TTC549 (cell line): ENCODE results near the gene CNTNAP2.

Experiments used
- FAIRE-seq: peaks from 2 replicates; lab custom pipeline; 2012; peaks lifted over from hg19 to GRCh38; lab: Jason Lieb, UNC

The CNTNAP2 gene

DNA sequence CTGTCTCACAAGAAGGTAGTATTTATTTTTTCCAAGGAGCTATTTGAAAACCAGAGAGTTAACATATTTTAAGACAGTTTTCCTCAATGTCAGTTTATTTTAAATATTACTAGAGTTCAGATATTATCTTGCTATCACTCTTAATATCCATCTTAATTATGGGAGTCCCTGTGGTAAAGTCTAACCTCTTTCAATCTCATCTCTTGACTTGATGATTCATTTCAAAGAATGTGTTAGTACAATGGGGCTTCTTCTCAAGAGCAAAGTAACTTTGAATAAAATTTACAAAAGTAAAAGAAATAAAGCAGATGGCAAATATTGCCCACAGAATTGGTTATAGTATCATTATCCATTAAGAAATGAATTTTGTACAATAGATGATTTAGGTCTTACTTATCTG is 1742.9 kb downstream of the CNTNAP2 start:
- FAIRE-seq, result no peak

DNA sequence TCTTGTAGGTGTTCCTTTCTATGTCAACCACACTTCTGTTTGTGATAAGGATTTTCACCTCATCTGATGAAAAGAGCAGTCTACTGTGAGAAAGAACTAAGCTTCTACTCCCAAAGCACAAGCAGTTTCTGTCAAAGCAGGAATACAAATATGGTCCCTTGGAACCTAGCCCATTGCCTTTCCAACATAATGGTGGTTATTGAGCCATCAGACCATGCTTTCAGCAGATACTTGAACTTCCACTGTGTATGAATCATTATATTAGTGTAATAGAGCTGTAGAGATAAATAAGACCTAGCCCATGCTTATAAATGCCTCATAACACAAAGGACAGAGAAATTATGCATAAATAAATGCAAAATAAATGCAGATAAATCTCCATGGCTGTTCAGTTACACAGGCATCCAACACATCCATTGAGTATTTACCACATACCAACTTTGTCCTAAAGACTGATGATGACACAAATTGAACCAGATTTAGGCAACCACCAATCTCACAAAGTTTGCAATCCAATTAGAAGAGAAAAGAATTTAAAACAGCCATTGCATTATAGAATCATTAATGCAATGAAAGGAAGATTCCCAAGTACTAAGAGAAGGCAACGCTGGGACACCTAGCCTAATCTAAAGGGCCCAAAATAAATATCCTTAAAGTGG is 1744.6 kb downstream of the CNTNAP2 start:
- FAIRE-seq, result no peak

DNA sequence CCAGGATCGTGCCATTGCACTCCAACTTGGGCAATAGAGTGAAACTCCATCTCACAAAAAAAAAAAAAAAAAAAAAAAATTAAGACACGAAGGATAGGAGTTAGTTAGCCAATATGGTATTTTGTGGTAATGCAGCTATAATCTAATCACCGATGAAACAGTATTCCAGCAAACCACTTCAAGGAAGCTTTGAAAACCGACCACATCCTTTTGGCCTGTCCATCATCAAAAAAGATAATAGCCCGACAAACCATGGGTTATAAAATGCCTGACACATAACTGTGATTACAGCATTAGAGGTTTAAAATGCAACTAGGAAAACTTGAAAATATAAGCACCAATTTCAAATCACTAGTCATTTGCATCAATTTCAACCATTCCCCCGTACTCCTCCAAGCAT is 1745.3 kb downstream of the CNTNAP2 start:
- no peak for FAIRE-seq

DNA sequence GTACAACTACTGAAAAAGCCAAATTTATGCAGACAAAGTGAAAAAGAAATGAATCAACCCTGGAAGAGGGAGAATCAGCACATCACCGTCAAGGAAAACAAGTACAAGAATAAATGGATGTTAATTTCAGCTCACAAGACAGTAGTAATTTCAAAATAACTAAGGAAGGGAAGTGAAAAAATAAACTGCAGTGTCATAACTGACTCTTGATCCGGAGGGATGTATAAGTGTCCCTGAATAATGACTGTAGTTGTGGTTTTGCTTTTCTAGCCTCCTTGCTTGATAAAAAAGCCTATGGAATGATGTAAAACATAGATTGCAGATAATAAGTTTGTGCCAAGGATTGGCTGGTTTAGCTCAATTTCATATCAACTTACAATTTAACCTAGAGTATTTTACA is 1752.9 kb downstream of the CNTNAP2 start:
- FAIRE-seq, result no peak

DNA sequence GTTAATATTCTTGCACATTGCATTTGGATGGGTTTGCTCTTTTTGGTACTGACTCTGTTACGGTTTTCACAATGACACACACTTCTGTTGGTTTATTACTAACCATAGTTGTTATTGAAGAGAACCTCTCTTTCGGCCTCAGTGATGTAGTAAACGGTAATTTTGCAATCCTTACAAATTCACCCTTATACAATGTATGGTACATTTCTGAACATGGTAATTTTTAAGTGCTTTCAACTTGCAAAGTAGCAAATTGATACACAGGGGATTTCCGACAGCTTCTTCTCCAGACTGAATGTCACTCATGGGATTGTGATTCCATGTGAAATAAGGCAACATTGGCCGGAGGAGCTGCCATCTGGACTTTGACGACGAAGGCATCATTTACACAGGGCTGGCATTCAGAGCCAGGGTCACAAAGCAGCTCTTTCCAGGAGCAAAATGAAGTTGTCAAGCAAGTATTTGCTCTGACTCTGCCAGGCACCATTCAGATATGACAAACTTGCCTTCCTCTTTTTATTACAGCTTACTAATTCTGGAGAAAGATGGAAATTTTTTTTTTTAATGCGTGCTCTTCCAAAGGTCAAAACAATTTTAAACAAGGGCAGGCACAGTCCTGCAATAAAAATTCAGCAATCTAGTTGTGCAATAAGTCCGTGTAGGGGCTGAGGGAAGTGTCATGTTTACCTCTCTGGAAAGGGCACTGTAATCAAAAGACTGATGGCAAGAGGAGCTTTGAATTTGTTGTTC is 1762.5 kb downstream of the CNTNAP2 start:
- no peak for FAIRE-seq

DNA sequence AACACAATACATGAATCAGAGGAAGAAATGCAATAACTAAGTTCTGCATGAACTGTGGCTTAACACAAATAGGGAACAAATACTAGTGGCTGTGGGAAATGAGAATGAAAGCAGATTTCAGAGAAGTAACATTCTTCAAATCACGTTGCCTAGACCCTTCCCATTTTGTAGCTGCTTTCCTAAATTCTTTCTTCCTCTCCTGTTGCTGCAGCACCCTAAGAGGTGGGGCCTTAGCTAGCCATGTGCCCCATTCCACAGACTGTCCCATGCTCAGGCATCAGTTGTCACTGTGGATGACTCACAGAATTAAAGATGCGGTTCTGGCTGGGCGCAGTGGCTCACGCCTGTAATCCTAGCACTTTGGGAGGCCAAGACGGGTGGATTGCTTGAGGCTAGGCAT is 1769.3 kb downstream of the CNTNAP2 start:
- no peak for FAIRE-seq

DNA sequence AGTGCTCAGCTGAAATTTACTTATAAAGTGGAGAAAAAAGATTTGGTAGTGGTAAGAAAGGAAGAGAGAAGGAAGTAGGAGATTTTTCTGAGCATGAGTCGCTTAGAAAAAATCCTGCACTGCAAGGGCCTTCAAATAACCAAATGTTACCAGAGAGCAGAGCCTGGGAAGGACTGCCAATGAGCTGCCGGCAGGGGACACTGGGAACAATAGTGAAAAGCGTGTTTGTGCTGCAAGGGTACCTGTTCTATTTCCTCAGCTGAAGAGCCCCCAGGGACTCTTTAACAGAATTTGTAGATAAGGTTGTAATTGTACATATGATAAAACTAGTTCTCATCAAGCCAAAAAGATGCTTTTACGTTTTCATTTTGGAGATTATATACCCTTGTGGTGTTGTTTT is 1777.7 kb downstream of the CNTNAP2 start:
- no peak for FAIRE-seq

DNA sequence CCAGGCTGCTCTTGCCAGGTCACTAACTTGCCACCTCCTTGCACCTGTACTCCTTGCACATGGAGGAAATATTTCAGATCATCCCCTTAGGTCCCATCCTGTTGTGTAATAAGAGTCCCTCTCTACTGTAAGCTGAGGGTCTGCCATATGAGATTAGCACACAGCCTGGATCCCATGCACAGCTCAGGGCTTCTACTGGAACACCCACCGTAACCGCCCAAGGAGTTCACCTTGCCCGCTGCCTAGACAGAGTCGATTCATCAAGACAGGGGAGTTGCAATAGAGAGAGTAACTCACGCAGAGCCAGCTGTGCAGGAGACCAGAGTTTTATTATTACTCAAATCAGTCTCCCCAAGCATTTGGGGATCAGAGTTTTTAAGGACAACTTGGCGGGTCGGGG is 1779.5 kb downstream of the CNTNAP2 start:
- no peak for FAIRE-seq

DNA sequence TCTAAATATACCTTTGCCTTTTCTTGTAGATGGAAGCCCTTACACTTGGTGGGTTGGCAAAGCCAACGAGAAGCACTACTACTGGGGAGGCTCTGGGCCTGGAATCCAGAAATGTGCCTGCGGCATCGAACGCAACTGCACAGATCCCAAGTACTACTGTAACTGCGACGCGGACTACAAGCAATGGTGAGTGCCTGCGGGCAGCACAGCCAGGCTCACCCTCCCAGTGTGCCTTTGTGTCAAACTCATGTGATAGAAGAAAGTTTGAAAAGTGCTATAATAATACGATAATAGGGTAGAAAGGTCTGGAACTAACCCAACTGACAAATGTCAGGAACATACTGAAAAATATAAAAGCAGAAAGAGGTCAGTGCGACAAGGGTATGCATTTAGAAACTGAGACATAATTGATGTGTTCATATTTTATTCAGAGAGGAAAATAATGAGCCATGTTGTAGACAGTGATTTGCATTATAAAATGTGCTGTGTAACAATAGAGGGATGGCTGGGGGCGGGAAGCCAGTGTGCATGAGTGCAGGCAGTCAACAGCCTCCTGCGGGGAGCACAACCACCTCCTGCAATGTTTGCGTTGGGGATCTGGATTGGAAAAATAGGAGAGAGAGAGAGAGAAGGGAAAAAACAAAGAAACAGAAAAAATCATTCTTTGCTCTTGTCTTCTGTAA is 1787.1 kb downstream of the CNTNAP2 start:
- FAIRE-seq, result no peak

DNA sequence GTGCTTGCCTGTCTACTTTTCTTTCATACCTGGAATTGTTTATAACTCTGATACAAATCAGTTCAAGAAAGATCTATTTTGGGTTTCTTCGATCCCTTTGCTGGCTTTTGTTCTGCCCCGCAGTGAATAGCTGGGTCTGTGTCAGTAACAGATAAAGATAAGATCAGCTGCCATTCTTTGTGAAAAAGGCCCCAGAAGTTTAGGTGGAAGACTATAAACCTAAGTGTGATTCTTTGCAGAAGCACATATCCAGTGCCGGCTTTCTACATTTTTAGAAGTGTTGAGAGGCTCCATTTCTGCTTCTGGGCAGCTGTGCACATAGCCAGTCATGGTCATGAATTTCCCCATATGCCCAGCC is 1787.6 kb downstream of the CNTNAP2 start:
- FAIRE-seq, result no peak

DNA sequence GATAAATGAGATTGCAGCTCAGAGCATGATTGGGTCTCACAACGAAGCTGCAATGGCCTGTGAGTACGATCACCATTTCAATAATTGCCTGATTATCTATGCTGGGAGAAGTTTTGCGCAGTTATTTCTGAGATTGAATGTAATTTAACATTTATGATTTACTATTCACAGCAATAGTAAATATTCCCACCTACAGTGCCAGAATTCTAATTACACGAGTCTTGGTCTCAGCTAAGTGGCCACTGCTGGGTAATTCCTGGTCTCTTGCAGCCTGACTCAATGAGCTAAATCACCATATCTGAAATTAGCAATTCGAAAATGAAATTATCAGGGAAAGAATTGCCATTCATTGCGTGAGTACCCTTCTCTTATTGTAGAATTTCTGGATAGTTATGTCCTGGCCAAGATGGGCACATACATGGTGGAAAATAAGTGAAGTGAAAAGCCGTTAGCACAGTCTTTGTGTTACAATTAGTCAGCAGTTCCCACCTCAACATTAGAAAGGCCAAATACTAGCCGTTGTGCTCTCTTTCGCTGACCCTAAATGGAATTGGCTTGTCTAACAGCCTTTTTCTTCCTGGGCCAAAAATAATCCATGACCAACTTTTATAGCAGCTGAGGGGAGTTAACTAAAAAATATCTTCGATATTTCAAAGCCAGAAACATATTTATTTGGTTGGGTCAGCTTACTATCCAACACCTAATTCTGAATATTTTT is 1793.0 kb downstream of the CNTNAP2 start:
- FAIRE-seq, result no peak

DNA sequence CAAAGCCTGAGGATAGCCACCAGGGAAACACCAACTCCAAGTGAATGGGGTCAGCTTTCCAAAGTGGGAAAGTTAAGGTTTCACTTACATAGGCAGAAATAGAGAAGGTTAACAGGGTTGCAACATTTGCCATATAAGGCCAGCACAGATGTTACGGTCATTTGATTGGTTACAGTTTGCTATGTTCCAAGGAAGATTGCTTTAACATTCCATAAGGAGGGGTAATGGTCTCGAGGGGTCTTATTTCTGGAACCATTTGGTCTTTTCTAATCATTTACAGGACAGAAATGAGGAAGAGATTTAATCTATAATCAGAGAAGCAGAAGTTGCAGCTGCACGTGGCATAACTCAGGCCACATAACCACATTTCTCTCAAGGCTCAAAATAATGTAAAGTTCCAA is 1794.6 kb downstream of the CNTNAP2 start:
- no peak for FAIRE-seq

DNA sequence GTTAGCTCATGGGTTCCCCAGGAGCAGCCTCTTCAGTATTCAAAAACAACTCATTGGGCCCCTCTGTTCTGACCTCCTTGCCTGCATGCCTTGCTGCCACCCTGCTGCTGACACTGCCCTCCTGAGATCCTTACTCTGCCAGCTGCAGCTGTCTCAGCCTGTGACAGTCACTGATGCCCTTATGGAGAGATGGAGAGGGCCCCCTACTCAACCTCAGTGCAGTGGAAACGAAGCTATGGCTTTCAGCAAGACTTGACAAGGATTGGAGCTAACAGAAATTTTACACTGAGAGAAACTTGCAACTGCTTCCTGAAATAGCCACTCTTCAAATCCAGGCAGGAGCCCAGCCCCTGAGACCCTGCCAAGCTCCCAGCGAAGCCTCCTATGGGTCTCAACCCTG is 1795.7 kb downstream of the CNTNAP2 start:
- FAIRE-seq, result no peak

DNA sequence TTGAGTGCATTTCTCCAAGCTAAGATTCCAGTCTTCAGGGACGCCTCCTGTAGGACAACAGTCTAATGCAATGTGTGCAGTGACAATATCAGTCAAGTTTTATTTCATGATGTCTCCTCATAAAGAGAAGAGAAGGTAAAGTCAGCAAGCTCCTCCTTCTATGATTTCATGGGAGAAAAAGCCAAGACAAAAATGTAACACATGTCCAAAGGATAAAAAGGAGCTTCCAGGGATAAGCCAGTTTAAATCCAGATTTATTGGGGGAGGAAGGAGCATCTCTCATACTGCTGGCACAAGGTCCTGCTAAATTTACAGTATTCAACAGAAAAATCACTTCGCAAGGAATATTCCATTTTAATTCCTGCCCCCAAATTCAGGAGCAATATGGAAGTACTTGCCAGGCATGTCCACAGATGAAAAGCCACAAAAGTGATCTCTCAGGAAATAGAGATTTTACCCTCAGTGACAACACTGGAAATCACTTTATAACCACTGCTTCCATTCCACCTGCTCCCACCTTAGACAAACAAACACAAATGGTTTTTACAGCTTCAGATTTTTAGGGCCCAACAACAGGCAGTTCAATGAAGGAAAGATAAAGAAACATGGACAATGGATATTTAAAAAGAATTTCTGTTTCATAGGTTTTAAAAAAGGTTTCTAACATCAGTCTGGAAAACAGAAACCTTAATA is 1796.5 kb downstream of the CNTNAP2 start:
- FAIRE-seq, result no peak

DNA sequence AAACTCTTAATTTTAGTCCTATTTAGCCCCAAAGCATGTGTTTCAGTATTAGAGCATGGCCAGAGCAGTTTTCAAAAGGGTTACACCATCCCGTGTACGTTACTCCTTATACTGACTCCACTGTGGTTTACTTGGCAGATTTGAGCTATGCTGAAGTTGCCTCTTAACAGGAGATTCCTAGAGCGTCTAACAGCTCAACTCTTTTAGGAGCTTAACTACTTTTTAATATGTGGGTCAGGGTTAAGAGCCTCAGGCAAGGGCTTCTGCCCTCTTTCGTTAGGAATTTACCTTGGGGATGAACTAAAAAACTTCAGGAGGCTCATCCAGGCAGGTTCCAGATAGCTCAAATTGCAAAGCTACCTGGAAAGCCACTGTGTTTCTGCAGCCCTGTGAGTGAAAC is 1799.2 kb downstream of the CNTNAP2 start:
- no peak for FAIRE-seq

DNA sequence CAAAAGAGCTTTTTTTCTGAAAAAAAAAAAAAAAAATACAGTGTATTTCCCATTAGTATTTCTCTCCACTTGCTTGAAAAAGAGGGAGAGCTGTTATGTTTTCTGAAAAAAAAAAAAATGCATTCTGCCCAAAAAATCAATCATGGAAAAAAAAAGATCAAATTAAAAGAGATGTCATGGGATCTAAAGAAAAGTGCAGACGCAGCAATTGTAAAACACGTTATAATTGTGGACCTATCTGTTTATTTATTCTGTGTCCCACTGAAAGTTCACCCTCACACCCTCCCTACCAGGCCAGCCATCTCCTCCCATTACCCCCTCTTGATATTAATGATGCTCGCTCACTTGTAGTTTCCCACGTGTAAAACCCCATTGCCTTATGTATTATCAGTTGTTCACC is 1800.0 kb downstream of the CNTNAP2 start:
- no peak for FAIRE-seq

DNA sequence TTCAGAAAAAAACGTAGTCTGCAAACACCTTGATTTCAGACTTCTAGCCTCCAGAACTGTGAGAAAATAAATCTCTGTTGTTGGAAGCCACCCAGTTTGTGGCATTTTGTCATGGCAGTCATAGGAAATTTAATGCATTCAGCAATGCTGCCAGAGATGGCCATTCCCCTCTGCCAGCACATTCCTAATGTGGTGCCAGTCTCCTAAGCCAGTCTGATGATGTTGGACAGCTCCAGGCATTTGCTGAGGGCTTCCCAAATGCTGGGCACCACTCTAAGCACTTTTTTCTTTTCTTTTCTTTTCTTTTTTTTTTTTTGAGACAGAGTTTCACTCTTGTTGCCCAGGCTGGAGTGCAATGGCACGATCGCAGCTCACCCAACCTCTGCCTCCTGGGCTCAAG is 1807.2 kb downstream of the CNTNAP2 start:
- no peak for FAIRE-seq

DNA sequence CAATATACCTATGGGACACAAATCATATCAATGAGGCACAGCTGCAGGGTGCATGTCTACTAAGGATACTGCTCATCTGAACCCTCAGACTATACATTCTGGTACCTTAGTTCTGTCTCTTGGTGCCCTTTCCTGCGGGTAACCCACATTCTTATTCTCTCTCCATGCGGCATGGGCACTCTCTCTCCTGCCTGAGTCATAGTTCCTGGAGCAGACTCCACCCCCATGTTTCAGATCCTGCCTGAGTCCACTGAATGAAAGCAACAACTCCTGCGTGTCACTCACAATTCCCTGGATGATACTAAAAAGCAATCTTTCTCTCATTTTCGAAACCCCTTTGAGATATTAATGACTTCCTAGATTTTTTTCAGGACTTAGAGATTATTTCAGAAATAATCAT is 1820.8 kb downstream of the CNTNAP2 start:
- no peak for FAIRE-seq

DNA sequence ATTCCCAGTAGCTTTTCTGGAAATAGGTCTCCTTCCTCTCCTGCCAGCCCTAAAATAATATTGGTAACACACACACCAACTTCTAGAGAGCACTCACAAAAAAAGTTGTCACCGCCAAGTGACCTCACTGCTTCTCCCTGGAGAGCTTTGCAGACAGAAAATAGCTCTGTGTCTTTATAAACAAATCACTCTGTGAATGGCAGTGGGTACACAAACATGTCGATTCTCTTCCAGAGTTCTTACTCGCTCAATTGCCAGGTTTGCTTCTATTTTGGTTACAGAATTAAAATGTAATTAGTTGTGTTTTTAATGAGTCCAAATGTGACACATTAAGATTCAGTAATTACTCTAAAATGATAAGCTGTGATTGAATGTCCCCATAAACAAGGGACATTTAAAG is 1824.8 kb downstream of the CNTNAP2 start:
- FAIRE-seq, result no peak

DNA sequence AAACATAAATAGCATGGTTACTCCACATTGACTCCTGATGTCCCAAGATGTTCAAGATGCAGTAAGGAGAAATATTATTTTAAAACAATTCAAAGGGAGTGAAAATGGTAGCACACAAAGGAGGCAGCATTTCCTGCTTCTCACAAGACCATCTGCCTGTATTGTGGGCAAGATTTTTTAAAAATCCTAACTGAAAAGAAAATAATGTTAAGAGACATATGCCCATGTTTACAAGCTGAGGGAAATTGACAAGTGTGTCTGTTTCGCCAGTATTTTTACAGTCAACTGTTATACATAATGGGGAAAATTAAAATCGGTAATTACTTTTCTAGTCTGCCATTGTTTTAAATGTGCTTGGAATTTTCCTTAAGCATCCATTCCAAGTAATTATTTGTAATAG is 1827.7 kb downstream of the CNTNAP2 start:
- FAIRE-seq, result no peak

DNA sequence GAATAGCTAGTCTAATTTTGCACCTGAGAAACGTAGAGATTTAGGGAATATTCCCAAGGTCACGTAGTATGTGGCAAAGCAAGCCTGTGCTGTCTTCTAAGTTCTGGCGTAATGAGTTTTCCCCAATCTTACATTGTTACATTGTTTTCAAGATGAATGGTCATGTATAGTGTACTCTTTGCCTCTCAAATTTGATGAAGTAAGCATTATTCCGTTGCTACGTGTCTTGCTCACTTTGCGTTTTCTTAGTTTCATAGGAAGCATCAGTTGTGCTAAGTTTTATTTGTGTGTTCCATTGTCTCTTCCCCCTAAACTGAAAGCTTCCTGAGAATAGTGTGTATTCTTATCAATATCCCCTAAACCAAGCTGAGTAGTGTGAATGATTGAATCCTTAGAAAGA is 1836.3 kb downstream of the CNTNAP2 start:
- FAIRE-seq, result no peak

DNA sequence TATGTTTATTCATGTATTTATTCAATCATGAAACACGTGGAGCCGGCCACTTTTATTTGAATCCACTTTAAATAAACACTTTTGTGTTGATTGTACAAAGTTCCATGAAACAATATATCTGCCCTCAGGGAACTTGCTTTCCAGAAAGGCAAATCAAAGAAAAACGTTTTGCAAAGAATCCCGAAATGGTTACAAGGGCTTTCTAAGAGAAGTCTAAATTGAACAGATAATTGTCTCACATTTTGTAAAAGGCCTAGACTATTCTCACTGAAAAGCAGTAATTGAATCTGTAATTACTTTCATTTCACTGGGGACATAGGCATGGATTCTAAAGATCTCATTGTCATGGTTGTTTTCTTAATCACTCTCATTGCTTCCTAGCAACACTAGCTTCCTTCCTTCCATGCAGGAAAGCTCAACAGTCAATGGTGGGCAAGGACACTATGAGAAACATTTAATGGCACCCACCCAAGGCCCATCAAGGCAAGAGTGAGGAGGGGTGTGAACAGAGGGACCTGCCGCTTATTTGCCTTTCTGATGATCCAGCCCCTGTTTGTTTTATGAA is 1851.5 kb downstream of the CNTNAP2 start:
- no peak for FAIRE-seq
